ENCODE measurements around the gene PCSK7.
A peak's percentile ranks its signal among the peaks of the same experiment; 100 is the strongest.

The PCSK7 gene

DNA sequence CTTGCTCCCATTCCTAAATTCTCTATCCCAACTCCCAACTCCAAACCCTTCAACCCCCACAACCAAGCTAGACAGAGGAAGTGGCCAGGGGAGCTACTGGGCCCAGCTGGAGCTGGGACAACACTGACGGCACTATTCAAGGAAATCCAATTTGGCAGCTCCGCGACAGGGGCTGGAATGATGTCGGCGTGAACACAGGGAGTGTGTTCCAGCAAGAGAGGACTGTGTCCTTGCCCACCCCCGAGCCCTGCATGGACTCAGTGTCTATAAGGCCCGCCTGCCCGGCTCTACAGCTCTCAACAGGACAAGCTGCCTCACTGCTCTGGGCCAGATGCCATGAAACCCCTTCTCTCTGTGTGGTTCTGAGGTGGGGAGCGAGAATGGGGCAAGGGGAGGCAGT, 11.3 kb downstream of the PCSK7 start:
- TF ChIP-seq CTCF (IDR thresholded peaks at IDR 0.05): no peak
- Histone ChIP-seq H3K27me3 (ENCODE audit: control insufficient read depth, insufficient read depth, low read length) (no peaks in the 10 kb centered on the region), H3K4me1 (peaks cover 19% of the 10 kb centered on the region), H3K4me2 (ENCODE audit: low read length) (no peak overlapping the region), H3K9me3 (ENCODE audit: control insufficient read depth, low read length) (no peaks in the 10 kb centered on the region), H3K9ac (no peak overlapping the region), H3K4me3 (ENCODE audit: low read depth, low read length) (no peak overlapping the region), H3K27ac (peak overlapping the region; percentile 78), H2AFZ (no peak overlapping the region), H3K36me3 (ENCODE audit: control insufficient read depth, insufficient read depth, low read length) (no peaks in the 10 kb centered on the region), H3K79me2 (no peaks in the 10 kb centered on the region)

GRCh38 chr11:117219995-117220394, 11.9 kb downstream of the PCSK7 start:
- H3K27ac ChIP-seq: peak overlapping the region; percentile 78
- no peak overlapping the region for H3K4me3 ChIP-seq (ENCODE audit: low read depth, low read length)
- H3K9me3 ChIP-seq (ENCODE audit: control insufficient read depth, low read length): no peaks in the 10 kb centered on the region
- H3K36me3 ChIP-seq (ENCODE audit: control insufficient read depth, insufficient read depth, low read length): no peaks in the 10 kb centered on the region
- TF ChIP-seq CTCF (IDR thresholded peaks at IDR 0.05): no peak
- H3K27me3 ChIP-seq (ENCODE audit: control insufficient read depth, insufficient read depth, low read length): no peaks in the 10 kb centered on the region
- no peaks in the 10 kb centered on the region for H3K79me2 ChIP-seq
- H3K4me1 ChIP-seq: peaks cover 19% of the 10 kb centered on the region
- H2AFZ ChIP-seq: no peak overlapping the region
- H3K4me2 ChIP-seq (ENCODE audit: low read length): no peak overlapping the region
- H3K9ac ChIP-seq: no peak overlapping the region

- peak overlapping the region; percentile 32 for H3K27ac ChIP-seq
- H3K9ac ChIP-seq: no peak overlapping the region
- no peak for TF ChIP-seq CTCF (IDR thresholded peaks at IDR 0.05)
These were observed 12.4 kb downstream of the PCSK7 start for GRCh38 chr11:117219455-117219854.

GRCh38 chr11:117219001-117219400, 12.9 kb downstream of the PCSK7 start:
- H3K4me3 ChIP-seq (ENCODE audit: low read depth, low read length): no peak overlapping the region
- H2AFZ ChIP-seq: no peak overlapping the region
- no peaks in the 10 kb centered on the region for H3K79me2 ChIP-seq
- H3K27ac ChIP-seq: peak overlapping the region; percentile 32
- H3K4me2 ChIP-seq (ENCODE audit: low read length): no peak overlapping the region
- H3K9ac ChIP-seq: no peak overlapping the region
- TF ChIP-seq CTCF (IDR thresholded peaks at IDR 0.05): no peak
- no peaks in the 10 kb centered on the region for H3K27me3 ChIP-seq (ENCODE audit: control insufficient read depth, insufficient read depth, low read length)
- H3K9me3 ChIP-seq (ENCODE audit: control insufficient read depth, low read length): no peaks in the 10 kb centered on the region
- peaks cover 19% of the 10 kb centered on the region for H3K4me1 ChIP-seq
- H3K36me3 ChIP-seq (ENCODE audit: control insufficient read depth, insufficient read depth, low read length): no peaks in the 10 kb centered on the region

More at GRCh38 chr11:117219455-117219854, 12.4 kb downstream of the PCSK7 start:
- no peaks in the 10 kb centered on the region for H3K9me3 ChIP-seq (ENCODE audit: control insufficient read depth, low read length)
- H3K4me1 ChIP-seq: peaks cover 19% of the 10 kb centered on the region
- no peaks in the 10 kb centered on the region for H3K36me3 ChIP-seq (ENCODE audit: control insufficient read depth, insufficient read depth, low read length)
- no peak overlapping the region for H3K4me2 ChIP-seq (ENCODE audit: low read length)
- H2AFZ ChIP-seq: no peak overlapping the region
- no peaks in the 10 kb centered on the region for H3K79me2 ChIP-seq
- H3K27me3 ChIP-seq (ENCODE audit: control insufficient read depth, insufficient read depth, low read length): no peaks in the 10 kb centered on the region
- no peak overlapping the region for H3K4me3 ChIP-seq (ENCODE audit: low read depth, low read length)

DNA sequence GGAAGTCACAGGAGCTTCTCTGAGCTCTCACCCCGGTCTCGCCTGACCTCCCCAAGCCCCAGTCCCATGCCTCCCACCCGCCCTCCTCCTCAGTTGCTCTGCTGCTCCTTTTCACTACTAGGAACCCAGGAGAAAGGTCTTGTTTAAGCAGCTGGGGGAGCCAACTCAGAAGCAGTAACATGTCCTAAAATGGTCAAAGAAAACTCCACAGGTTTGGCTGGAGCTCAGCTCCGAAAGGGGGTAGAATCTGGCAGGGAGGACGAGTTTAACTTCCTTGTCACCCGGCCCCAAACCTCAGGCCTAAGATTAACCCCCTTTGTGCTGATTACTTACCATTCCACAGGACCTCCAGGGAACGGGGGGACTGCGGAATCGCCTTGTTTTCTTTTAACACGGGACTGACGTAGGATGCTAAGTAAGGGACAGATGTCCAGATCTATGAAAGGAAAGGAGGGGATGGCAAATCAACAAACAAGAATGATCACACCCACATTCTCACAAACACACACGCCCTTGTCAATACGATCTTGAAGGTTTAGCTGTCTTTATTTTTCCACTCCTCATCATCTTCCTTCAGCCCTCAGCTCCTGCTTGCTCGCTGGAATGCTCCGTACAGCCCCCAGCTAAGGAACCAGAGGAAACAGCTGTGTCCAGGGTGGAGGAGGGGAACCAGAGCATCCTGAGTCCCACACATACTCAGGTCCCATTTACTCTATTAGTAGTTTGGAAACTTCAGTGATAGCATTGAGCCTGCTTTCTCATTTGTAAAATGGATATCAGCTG, 13.5 kb downstream of the PCSK7 start:
- Histone ChIP-seq H3K27me3 (ENCODE audit: control insufficient read depth, insufficient read depth, low read length) (no peaks in the 10 kb centered on the region), H3K4me3 (ENCODE audit: low read depth, low read length) (no peak overlapping the region), H3K9me3 (ENCODE audit: control insufficient read depth, low read length) (no peaks in the 10 kb centered on the region), H3K36me3 (ENCODE audit: control insufficient read depth, insufficient read depth, low read length) (no peaks in the 10 kb centered on the region), H3K79me2 (no peaks in the 10 kb centered on the region), H3K4me2 (ENCODE audit: low read length) (no peak overlapping the region), H3K4me1 (peaks cover 19% of the 10 kb centered on the region), H3K9ac (no peak overlapping the region), H3K27ac (peak overlapping the region; percentile 39), H2AFZ (no peak overlapping the region)
- TF ChIP-seq CTCF (IDR thresholded peaks at IDR 0.05): no peak

All from parathyroid adenoma (tissue), 2 donors.